Panc1 (cell line): Measurements from ENCODE around the gene HES1.

ENCODE experiments used
- POLR2AphosphoS5 ChIP-seq: IDR thresholded peaks from 2 replicates; pipeline ENCODE4 v1.6.1; 2012; ENCODE audit warnings: mild to moderate bottlenecking, low read depth, low read length, moderate library complexity
- SIN3A ChIP-seq: IDR thresholded peaks from 2 replicates; pipeline ENCODE4 v1.6.1; 2012; ENCODE audit warnings: low read depth, mild to moderate bottlenecking, low read length, moderate library complexity, borderline replicate concordance; ENCODE audit not compliant: insufficient read depth
- TF ChIP-seq, protein P1 (sequence below): fragments of 450-650 bp; IDR thresholded peaks from 2 replicates; pipeline ENCODE4 v1.5.1; 2017; ENCODE audit warnings: mild to moderate bottlenecking
- TF ChIP-seq, protein P2 (sequence below), 2 experiments: IDR thresholded peaks; 2 replicates each; pipeline ENCODE4 v1.6.1; 2011 to 2012; ENCODE audit warnings: low read depth in 2 of 2, control low read depth in 1 of 2, low read length in 1 of 2, mild to moderate bottlenecking in 1 of 2, moderate library complexity in 1 of 2; ENCODE audit not compliant: insufficient read depth in 1 of 2

GRCh38 chr3:194132465-194133286 lies 3.3 kb upstream of the HES1 start:
- TF ChIP-seq, protein P1, sequence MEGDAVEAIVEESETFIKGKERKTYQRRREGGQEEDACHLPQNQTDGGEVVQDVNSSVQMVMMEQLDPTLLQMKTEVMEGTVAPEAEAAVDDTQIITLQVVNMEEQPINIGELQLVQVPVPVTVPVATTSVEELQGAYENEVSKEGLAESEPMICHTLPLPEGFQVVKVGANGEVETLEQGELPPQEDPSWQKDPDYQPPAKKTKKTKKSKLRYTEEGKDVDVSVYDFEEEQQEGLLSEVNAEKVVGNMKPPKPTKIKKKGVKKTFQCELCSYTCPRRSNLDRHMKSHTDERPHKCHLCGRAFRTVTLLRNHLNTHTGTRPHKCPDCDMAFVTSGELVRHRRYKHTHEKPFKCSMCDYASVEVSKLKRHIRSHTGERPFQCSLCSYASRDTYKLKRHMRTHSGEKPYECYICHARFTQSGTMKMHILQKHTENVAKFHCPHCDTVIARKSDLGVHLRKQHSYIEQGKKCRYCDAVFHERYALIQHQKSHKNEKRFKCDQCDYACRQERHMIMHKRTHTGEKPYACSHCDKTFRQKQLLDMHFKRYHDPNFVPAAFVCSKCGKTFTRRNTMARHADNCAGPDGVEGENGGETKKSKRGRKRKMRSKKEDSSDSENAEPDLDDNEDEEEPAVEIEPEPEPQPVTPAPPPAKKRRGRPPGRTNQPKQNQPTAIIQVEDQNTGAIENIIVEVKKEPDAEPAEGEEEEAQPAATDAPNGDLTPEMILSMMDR: no peak
- TF ChIP-seq SIN3A (no peak), POLR2AphosphoS5 (no peak)
- TF ChIP-seq, protein P2, sequence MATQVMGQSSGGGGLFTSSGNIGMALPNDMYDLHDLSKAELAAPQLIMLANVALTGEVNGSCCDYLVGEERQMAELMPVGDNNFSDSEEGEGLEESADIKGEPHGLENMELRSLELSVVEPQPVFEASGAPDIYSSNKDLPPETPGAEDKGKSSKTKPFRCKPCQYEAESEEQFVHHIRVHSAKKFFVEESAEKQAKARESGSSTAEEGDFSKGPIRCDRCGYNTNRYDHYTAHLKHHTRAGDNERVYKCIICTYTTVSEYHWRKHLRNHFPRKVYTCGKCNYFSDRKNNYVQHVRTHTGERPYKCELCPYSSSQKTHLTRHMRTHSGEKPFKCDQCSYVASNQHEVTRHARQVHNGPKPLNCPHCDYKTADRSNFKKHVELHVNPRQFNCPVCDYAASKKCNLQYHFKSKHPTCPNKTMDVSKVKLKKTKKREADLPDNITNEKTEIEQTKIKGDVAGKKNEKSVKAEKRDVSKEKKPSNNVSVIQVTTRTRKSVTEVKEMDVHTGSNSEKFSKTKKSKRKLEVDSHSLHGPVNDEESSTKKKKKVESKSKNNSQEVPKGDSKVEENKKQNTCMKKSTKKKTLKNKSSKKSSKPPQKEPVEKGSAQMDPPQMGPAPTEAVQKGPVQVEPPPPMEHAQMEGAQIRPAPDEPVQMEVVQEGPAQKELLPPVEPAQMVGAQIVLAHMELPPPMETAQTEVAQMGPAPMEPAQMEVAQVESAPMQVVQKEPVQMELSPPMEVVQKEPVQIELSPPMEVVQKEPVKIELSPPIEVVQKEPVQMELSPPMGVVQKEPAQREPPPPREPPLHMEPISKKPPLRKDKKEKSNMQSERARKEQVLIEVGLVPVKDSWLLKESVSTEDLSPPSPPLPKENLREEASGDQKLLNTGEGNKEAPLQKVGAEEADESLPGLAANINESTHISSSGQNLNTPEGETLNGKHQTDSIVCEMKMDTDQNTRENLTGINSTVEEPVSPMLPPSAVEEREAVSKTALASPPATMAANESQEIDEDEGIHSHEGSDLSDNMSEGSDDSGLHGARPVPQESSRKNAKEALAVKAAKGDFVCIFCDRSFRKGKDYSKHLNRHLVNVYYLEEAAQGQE (IDR thresholded peaks at IDR 0.05; ENCODE audit: insufficient read depth in 1 of 2, low read depth in 2 of 2, low read length in 1 of 2): no peak
